DND-41 (cell line): Measurements from ENCODE around the gene APOD.

Experiments
- ATAC-seq: fragments of 200-7000 bp; cut with Tn5 transposase; 3 replicates; pipeline ENCODE4 v1.9.1; 2021; ENCODE audit warnings: low read depth; ENCODE audit not compliant: insufficient read depth
- DNase-seq: peaks from one replicate; pipeline ENCODE4 v3.0.0-alpha.2; 2020
- H2AFZ ChIP-seq: 2 replicates; pipeline ENCODE4 v1.6.0; 2012; ENCODE audit warnings: low read depth, low read length
- H3K27ac ChIP-seq: 2 replicates; pipeline ENCODE4 v1.5.1; 2012; ENCODE audit warnings: low read length, inconsistent platforms
- H3K27me3 ChIP-seq: fragments of 200-600 bp; sonication (generic); 2 replicates; pipeline ENCODE4 v1.6.0; 2012; ENCODE audit warnings: low read length, mild to moderate bottlenecking, inconsistent platforms; ENCODE audit not compliant: insufficient read depth, poor library complexity
- H3K36me3 ChIP-seq: 2 replicates; pipeline ENCODE4 v1.5.1; 2012; ENCODE audit warnings: low read length, inconsistent platforms; ENCODE audit not compliant: insufficient read depth
- H3K4me1 ChIP-seq: 2 replicates; pipeline ENCODE4 v1.5.1; 2012; ENCODE audit warnings: mild to moderate bottlenecking, low read length; ENCODE audit not compliant: insufficient read depth
- H3K4me2 ChIP-seq: 2 replicates; pipeline ENCODE4 v1.6.0; 2012; ENCODE audit warnings: mild to moderate bottlenecking, moderate library complexity, low read length, inconsistent platforms; ENCODE audit not compliant: insufficient read depth
- H3K4me3 ChIP-seq, 2 experiments: fragments of 200-600 bp in 1 of 2; shearing (Covaris generic) in 1 of 2; 2 replicates each; pipeline ENCODE4 v1.5.1; 2012 to 2016; ENCODE audit warnings: inconsistent platforms in 2 of 2, low read length in 2 of 2, mild to moderate bottlenecking in 2 of 2, low read depth in 1 of 2, moderate library complexity in 1 of 2
- H3K79me2 ChIP-seq: 2 replicates; pipeline ENCODE4 v1.6.0; 2012; ENCODE audit warnings: low read length, inconsistent platforms; ENCODE audit not compliant: insufficient read depth
- H3K9ac ChIP-seq: 2 replicates; pipeline ENCODE4 v1.6.0; 2012; ENCODE audit warnings: low read depth, mild to moderate bottlenecking, inconsistent platforms, low read length, moderate library complexity
- H3K9me3 ChIP-seq: 2 replicates; pipeline ENCODE4 v1.5.1; 2012; ENCODE audit warnings: low read length, moderate library complexity, mild to moderate bottlenecking, inconsistent platforms; ENCODE audit not compliant: insufficient read depth, severe bottlenecking
- H4K20me1 ChIP-seq: 2 replicates; pipeline ENCODE4 v1.6.0; 2012; ENCODE audit warnings: low read length; ENCODE audit not compliant: insufficient read depth
- EZH2 ChIP-seq: IDR thresholded peaks from 3 replicates; pipeline ENCODE4 v1.6.1; 2012; ENCODE audit warnings: borderline replicate concordance, low read depth, mild to moderate bottlenecking, moderate library complexity, low read length, inconsistent platforms; ENCODE audit not compliant: severe bottlenecking
- TF ChIP-seq, protein P1 (sequence below): IDR thresholded peaks from 2 replicates; pipeline ENCODE4 v1.5.1; 2012; ENCODE audit warnings: borderline replicate concordance, low read length, moderate library complexity, mild to moderate bottlenecking; ENCODE audit not compliant: poor library complexity, severe bottlenecking; ENCODE audit errors: extremely low read depth

Gene APOD

DNA sequence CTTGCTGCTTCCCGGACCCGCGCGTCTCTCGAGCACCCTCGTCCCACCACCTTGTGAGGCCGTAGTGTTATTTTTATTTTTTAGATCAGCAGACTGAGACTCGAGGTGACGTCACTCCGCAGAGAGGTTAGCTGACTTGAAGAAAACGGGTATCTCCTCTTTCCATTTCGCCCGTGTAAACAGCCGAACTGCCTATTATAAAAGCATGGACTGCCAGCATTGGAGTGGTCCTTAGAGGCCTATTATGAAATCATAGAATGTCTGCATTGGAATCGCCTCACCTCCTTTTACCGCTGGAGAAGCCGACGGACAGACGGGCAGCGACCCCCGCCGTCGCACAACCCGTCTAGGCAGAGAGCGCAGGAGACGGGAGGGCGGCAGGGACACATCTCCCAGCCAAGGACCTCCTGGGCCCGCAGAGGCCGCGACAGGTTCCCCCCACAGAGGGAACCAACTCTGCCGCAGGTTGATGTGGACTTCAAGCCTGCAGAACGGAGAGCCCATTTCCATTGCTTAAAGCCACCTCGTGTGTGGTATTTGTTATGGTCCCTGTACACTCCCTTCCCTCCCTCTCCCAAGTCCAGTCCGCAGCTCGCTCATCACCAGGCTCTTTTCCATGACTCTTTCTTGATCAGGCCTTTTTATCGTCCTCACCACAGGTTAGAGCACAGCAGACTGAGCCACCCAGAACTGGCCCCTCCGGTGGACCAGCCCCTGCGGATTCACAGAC lies 40.1 kb downstream of the APOD start:
- H3K9ac ChIP-seq, result peak overlapping the region; percentile 90
- peak overlapping the region; percentile 40 to 95 for H3K4me3 ChIP-seq
- H3K79me2 ChIP-seq, result peaks cover 45% of the 10 kb centered on the region
- peak overlapping the region; percentile 75 for H3K27ac ChIP-seq
- no peak for TF ChIP-seq EZH2
- TF ChIP-seq, protein P1, sequence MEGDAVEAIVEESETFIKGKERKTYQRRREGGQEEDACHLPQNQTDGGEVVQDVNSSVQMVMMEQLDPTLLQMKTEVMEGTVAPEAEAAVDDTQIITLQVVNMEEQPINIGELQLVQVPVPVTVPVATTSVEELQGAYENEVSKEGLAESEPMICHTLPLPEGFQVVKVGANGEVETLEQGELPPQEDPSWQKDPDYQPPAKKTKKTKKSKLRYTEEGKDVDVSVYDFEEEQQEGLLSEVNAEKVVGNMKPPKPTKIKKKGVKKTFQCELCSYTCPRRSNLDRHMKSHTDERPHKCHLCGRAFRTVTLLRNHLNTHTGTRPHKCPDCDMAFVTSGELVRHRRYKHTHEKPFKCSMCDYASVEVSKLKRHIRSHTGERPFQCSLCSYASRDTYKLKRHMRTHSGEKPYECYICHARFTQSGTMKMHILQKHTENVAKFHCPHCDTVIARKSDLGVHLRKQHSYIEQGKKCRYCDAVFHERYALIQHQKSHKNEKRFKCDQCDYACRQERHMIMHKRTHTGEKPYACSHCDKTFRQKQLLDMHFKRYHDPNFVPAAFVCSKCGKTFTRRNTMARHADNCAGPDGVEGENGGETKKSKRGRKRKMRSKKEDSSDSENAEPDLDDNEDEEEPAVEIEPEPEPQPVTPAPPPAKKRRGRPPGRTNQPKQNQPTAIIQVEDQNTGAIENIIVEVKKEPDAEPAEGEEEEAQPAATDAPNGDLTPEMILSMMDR, result no peak
- H3K4me2 ChIP-seq, result peak overlapping the region; percentile 88
- no peaks in the 10 kb centered on the region for H3K9me3 ChIP-seq
- H3K4me1 ChIP-seq, result peaks cover 67% of the 10 kb centered on the region
- no peak for ATAC-seq
- no peak for DNase-seq
- peaks cover 4% of the 10 kb centered on the region for H3K36me3 ChIP-seq
- peak overlapping the region; percentile 96 for H2AFZ ChIP-seq
- peaks cover 29% of the 10 kb centered on the region for H4K20me1 ChIP-seq
- no peaks in the 10 kb centered on the region for H3K27me3 ChIP-seq

DNA sequence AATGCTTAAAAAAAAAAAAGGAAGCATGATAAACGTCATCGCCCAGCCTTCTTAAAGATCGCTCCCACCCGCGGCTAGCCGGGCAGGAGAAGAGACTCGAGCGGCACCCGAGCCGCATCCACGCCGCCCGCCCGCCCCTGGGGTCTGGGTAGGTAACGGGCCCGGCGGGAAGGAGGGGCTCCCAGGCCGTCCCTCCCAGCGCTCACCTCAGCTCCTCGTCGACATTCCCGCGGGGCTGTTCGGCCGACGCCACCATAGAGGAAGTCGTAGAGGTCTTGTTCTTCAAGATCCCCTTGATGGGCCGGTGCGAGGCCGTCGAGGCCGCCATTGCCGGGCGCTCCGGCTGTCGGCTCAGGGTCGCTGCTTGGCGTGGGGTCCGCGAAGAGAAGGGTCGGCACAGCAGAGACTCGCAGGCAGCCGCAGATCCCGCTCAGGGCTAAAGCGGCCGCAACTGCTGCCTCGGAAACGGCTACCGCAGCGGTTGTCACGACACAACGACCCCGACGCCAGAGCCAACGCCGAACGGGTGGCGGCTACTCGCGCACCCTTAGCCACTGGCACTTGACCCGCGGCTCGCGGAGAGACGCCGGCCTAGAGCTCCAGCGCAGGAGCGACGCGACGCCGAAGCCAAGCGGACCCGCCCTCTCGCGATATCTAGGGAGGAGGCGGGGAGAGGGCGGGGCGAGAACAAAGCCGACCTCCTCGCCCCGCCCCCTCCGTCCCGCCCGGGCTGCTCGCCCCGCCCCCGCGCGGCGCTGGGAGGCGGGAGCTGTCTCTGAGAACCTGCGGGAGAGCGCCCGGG lies 40.8 kb downstream of the APOD start, which contains the start of gene PPP1R2:
PPP1R2 (minus strand) TSS at position 628 of the 802 bp plus-strand sequence; CDS start at position 328, 300 bp downstream.
- Histone ChIP-seq H3K79me2 (peaks cover 52% of the 10 kb centered on the region), H3K4me3 (peak within 1 kb of the TSS; percentile 40 to 95), H2AFZ (peak within 1 kb of the TSS; percentile 96)

DNA sequence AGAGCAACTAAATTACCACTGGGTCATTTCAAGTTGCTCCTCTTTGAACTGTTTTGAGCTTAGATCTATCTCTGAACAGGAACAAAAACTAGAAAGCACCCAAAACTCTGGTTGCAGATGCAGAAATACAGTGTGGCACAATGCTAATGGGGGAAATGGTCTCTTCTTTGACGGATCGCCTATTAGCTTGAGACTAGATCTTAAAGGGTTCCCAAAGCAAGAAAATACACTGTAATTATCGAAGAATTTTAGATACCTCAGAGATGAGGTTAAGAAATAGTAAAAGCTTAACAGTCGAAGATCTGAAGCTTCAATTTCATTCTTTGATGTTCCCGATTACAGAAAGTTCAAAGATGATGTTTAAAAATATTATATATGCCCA lies 41.4 kb downstream of the APOD start:
- H2AFZ ChIP-seq, result peak overlapping the region; percentile 96
- no peak for TF ChIP-seq EZH2
- TF ChIP-seq, protein P1, result no peak
- peaks cover 58% of the 10 kb centered on the region for H3K79me2 ChIP-seq
- peak overlapping the region; percentile 90 for H3K9ac ChIP-seq
- ATAC-seq, result no peak
- H3K4me3 ChIP-seq, result peak overlapping the region; percentile 40 to 95
- peak overlapping the region; percentile 88 for H3K4me2 ChIP-seq
- no peaks in the 10 kb centered on the region for H3K9me3 ChIP-seq
- peaks cover 38% of the 10 kb centered on the region for H4K20me1 ChIP-seq
- no peaks in the 10 kb centered on the region for H3K27me3 ChIP-seq
- DNase-seq, result no peak
- peaks cover 72% of the 10 kb centered on the region for H3K4me1 ChIP-seq
- H3K27ac ChIP-seq, result peak overlapping the region; percentile 91; the same call in 1 of the 2 replicates
- H3K36me3 ChIP-seq, result peaks cover 4% of the 10 kb centered on the region

More for the DNA sequence above, 40.8 kb downstream of the APOD start, which contains the start of gene PPP1R2:
- ATAC-seq (peak; percentile 84), DNase-seq (peak; percentile 85)
- peaks cover 35% of the 10 kb centered on the region for H4K20me1 ChIP-seq
- no peaks in the 10 kb centered on the region for H3K27me3 ChIP-seq
- H3K4me1 ChIP-seq, result peaks cover 71% of the 10 kb centered on the region
- H3K4me2 ChIP-seq, result peak within 1 kb of the TSS; percentile 88
- H3K9ac ChIP-seq, result peak within 1 kb of the TSS; percentile 90
- H3K27ac ChIP-seq, result peak within 1 kb of the TSS; percentile 91
- H3K36me3 ChIP-seq, result peaks cover 4% of the 10 kb centered on the region
- no peak for TF ChIP-seq EZH2
- TF ChIP-seq, protein P1, result no peak
- H3K9me3 ChIP-seq, result no peaks in the 10 kb centered on the region
